HG03457 (cell line): ENCODE results near the gene CCDC43.
"Not testable (repeated sequence)": the region's sequence is repeated elsewhere in the genome, so short reads cannot be mapped to it uniquely, and the experiment has no call there.

ENCODE experiments used
- ATAC-seq: cut with Tn5 transposase; IDR thresholded peaks from one replicate; pipeline ENCODE4 v1.9.1; 2021; ENCODE audit warnings: moderate number of reproducible peaks; ENCODE audit not compliant: unreplicated experiment

Gene CCDC43

GRCh38 chr17:44672479-44673093 is 17.0 kb downstream of the CCDC43 start:
- ATAC-seq, result no peak

DNA sequence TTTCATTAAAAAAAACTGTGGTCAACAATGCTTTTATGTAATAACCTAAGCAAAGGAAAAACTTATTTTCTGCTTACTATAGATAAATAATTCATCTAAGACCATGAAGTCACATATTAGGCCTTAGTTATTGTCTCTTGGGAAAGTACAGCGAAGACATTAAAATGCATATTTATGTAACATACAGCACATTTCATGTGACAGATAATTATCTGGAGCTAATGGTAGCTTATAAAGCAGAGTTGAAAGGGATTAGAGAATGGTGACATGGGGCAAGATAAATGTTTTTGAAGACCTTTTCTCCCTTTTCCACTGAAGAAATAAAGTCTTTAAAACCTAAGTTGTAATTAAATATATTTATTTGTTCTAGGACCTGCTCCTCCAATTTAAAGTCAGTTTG is 23.6 kb downstream of the CCDC43 start:
- no peak for ATAC-seq

DNA sequence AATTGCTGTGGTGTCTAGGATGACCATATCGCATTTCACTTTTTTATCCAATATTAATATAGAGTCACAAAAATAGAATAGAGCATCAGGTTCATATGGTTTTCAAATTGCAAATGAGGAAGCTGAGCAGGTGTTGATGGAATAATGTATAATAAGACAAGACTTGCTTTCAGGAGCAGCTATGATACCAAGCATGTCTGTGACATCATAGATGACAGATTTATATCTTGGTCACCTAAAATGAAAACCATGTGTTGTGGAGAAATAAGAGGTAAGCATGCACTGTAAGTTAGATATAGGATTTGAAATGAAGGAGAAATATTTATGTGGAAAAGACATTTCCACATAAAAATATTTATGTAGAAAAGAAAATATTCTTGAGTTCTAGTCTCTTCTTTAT is 24.7 kb downstream of the CCDC43 start:
- no peak for ATAC-seq

DNA sequence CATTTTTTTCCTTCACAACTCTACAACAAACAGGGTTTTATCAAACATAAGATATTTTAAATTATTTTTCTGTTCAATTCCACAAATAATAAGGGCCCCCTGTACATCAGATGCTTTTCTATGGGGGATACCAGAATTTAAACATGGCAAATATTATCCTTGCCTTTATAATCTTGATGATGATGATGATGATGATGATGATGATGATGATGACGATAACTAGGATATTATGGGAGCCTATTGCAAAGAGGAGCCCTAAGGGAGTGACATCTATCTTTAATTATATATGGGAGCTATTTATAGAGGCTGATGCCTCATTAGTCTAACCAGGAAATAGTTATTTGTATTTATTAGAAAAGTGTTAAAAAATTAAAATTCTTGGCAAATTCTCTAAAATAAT is 26.5 kb downstream of the CCDC43 start:
- ATAC-seq, result no peak

DNA sequence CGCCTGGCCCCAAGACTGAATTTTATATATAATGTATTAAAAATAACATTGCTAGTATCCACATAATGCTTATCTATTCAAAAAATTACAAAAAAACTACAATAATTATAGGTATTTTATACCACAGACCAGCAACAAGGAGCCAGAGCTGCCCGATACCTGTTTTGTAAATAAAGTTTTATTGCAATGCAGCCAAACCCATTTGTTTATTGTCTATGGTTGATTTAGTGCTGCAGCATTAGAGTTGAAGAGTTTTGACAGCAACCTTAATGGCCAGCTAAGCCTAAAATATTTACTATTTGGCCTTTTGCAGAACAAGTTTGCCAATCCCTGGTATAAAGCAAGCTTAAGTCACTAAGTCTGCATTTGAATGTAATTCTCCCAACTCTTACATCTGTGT is 27.7 kb downstream of the CCDC43 start:
- ATAC-seq, result no peak

DNA sequence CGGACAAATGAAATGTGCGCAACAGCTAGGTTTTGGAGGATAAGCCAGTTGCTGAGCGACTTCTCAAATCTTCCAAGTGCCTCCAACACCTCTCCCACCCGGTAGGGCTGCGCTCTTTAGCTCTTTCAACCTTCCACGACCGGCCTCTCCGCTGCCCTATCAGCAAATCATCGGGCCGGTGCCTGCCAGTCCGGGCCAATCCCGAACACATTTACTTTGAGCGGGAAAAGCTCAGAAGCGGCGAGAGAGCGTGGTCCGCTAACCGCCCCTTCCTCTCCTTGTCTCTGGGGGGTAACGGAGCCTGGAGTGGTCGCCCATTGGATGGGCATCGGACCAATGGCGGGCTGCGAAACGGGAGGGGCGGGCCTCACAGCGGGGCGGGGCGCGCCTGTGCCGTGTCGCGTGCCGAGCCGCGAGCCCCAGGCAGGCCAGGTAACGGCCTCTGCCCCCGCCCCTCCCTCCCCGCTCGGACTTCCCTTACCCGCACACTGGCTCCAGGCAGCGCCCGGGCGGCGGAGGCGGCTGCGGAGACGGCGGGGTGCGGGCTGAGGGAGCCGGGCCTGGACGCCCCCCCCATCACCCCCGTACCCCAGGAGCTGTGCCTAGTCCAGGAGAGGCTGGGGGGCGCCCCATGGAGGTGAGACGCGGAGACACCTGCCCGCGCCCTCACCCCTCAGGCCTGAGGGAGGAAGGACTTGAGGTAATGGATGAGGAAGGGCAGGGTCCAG is 33.4 kb downstream of the CCDC43 start, which contains the start of gene MEIOC:
TSS of gene MEIOC (plus strand) at position 486 of the 728 bp plus-strand sequence. CDS start at position 632, 146 bp downstream.
- ATAC-seq, result no peak

DNA sequence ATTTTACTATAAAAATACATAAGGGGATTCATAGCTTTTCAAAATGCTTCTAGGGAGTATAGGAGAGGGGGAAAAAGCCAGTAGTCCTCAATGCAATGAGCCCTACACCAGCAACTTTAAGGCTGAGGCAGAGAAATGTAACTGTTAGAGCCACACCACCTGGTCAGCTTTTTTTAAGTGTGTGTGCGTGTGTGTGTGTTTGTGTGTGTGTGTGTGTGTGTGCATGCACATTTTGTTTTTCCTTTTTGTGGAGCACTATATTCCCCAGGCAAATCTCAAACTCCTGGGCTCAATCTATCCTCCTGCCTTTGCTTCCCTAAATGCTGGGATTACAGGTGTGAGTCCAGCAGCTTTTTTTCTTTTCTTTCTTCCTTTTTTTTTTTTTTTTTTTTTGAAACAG is 35.6 kb downstream of the CCDC43 start:
- ATAC-seq, result no peak

GRCh38 chr17:44653384-44653783 is 36.2 kb downstream of the CCDC43 start:
- no peak for ATAC-seq

- no peak for ATAC-seq
Measured at GRCh38 chr17:44652727-44653126, 36.8 kb downstream of the CCDC43 start.

DNA sequence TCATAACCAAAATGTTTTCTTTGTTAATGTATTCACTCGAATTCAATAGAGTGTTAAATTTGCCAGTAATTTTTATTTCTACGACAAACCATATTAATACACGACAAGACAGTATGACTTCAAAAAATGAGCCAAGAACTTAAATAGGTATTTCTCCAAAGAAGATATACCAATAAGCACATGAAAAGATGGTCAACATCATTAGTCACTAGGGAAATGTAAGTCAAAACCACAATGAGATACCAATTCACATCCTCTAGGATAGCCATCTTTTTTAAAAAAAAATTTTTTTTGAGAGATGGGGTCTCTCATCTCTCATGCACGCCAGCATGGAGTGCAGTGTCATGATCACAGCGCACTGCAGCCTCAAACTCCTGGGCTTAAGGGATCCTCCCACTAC is 38.3 kb downstream of the CCDC43 start:
- ATAC-seq, result no peak

GRCh38 chr17:44648963-44649362 is 40.6 kb downstream of the CCDC43 start:
- no peak for ATAC-seq

DNA sequence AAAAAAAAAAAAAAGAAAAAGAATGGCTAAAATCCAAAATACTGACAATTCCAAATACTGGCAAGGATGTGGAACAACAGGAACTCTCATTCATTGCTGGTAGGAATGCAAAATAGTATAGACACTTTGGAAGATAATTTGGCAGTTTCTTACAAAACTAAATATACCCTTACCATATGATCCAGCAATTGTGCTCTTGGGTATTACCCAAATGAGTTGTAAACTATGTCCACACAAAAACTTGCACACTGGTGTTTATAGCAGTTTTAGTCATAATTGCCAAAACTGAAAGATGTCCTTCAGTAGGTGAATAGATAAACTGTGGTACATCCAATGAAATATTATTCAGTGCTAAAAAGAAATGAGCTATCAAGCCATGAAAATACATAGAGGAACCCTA is 41.8 kb downstream of the CCDC43 start:
- no peak for ATAC-seq

DNA sequence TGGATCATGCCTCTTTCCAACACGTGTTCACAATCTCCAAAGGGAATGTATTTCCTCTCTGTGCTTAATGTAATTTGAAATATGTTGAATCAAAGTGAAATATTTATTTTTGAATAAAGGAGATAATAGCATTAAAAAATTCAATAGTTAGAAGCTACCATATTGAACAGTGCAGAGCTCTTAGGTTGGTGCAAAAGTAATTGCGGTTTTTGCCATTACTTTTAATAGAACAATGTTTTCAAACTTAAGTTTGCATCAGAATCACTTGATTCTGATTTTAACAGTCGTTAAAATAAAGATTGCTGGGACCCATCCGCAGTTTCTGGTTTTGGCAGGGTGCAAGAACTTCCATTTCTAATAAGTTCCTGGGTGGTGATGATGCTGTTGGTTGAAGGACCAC is 43.3 kb downstream of the CCDC43 start:
- ATAC-seq, result no peak

DNA sequence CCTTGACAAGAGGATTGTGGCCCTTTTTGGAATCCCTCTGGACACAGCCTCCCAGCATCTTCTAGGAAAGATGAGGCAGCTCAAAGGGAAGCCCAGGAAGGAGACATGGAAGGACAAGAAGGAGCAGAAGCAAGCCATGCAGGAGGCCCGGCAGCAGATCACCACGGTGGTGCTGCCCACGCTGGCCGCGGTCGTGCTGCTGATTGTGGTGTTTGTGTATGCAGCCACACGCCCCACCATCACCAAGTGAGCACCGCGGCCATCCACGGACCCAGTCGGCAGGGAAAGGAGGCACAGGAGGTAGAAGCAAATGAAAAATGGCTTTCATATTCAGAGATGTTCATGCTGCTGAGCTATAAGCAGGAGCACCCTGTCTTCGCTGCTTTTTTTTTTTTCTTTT is 44.2 kb downstream of the CCDC43 start:
- no peak for ATAC-seq

GRCh38 chr17:44642834-44643233 is 46.7 kb downstream of the CCDC43 start:
- ATAC-seq, result no peak

DNA sequence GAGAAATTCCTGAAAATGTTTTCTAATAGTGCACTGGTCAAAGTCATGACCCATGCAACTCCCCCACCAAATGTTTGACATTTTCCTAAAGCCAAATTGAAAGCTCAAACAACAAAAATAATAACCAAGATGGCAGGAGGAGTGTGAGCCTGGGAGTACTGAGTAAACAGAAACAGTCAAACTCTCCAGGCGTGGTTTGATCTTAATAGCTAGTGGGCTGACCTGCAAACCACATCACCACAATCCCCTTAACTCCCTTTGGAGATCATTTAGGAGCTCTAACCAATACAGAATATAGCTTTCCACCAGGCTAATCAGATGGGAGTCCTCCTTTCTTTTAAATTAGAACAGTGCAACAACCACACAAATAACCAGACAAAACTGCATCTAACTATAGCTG is 52.5 kb downstream of the CCDC43 start:
- no peak for ATAC-seq

- ATAC-seq, result no peak
Measured at GRCh38 chr17:44636562-44636961, 53.0 kb downstream of the CCDC43 start.

GRCh38 chr17:44634401-44634800 is 55.2 kb downstream of the CCDC43 start:
- ATAC-seq, result not testable (repeated sequence)

GRCh38 chr17:44633998-44634397 is 55.6 kb downstream of the CCDC43 start:
- ATAC-seq, result no peak

DNA sequence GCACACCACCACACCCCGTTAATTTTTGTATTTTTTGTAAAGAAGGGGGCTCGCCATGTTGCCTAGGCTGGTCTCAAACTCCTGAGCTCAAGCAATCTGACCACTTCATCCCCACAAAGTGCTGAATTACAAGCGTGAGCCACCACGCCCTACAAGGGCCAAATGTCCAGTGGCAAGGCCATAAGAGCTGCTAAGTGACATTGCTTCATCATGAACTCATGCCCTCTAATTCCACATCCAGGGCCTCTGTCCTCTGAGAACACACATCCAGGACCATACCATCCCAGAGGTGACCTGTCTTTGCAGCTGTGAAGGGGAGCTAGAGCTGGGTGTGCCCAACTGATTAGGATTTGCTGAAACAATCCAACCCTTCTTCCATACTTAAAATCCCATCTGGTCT is 58.9 kb downstream of the CCDC43 start:
- ATAC-seq, result no peak

GRCh38 chr17:44629314-44629713 is 60.3 kb downstream of the CCDC43 start:
- ATAC-seq, result no peak

DNA sequence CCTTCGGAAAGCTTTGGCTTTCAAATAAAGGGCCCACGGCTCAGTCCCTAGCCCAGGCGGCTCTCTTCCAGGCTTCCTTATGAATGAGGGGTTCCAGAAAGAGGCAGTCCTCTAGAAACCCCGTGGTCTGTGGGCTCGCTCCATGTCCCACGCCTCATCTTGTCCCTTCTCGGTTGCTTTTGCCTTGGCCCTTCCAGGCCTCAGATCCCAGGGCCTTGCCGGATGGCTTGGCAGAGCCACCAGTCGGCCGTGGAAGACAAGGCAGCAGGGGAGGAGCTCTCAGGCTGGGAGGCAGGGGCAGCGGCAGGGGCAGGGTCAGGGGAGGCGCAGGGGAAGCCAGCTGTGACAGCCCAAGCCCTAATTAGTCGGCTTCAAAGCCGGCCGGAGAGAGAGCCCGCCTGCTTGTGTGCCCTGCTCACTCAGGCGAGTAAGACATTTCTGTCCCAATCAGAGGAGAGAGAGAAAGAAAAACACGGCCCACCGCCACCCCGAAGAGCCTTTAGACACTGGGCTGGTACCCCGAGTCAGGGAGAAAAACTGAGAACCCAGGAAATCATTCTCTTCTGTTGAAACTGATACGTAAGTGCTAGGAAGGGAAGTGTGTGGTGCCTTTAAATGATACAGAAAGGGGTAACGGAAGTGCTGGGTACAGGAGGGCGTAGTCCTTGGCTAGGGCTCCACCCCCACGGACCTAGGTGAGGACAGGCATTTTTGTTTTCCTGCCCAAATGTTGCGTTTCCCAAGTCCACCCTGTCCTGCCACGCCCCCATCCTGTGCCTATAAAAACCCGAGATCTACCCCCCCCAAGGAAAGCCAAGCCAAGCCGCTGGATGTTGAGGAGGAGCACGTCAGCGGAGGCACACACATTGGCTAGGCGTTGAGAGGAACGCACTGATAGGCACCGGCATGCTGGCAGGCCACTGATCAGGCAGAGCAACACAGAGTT is 61.1 kb downstream of the CCDC43 start:
- no peak for ATAC-seq
